Liver (tissue), 9 donors: Measurements from ENCODE around the gene FBXO7. TPM values are rescaled to one million over a fixed set of nuclear protein-coding genes. Genes with fewer than 3 reads are reported as not detected.

Source experiments
- DNase-seq: peaks from one replicate; pipeline ENCODE4 v3.0.0-alpha.2; 2017; ENCODE audit warnings: low spot score
- H3K27ac ChIP-seq, 2 donors: one replicate each; pipeline ENCODE4 v1.7.0; 2013; ENCODE audit warnings: inconsistent platforms in 2 of 2, low read length in 2 of 2, control low read depth in 1 of 2, low read depth in 1 of 2, mild to moderate bottlenecking in 1 of 2
- H3K27me3 ChIP-seq, 4 donors: one replicate each; pipeline versions ENCODE4 v1.6.1 to v1.7.0; 2013; ENCODE audit warnings: low read length in 3 of 4, inconsistent platforms in 1 of 4, mild to moderate bottlenecking in 1 of 4, moderate library complexity in 1 of 4; ENCODE audit not compliant: control insufficient read depth in 4 of 4, insufficient read depth in 4 of 4
- H3K36me3 ChIP-seq, 4 donors: one replicate each; pipeline versions ENCODE4 v1.6.1 to v1.7.0; 2013; ENCODE audit warnings: low read length in 3 of 4, mild to moderate bottlenecking in 3 of 4, low read depth in 1 of 4, moderate library complexity in 1 of 4; ENCODE audit not compliant: control insufficient read depth in 4 of 4, insufficient read depth in 3 of 4
- H3K4me1 ChIP-seq, 4 donors: one replicate each; pipeline versions ENCODE4 v1.6.1 to v1.7.0; 2013; ENCODE audit warnings: low read length in 3 of 4, mild to moderate bottlenecking in 3 of 4, moderate library complexity in 1 of 4; ENCODE audit not compliant: control insufficient read depth in 4 of 4, insufficient read depth in 4 of 4
- H3K4me3 ChIP-seq, 3 donors: one replicate each; pipeline versions ENCODE4 v1.6.1 to v1.7.0; 2013; ENCODE audit warnings: low read length in 3 of 3, control low read depth in 1 of 3, low read depth in 1 of 3, mild to moderate bottlenecking in 1 of 3
- H3K9ac ChIP-seq, 2 donors: one replicate each; pipeline ENCODE4 v1.7.0; 2013; ENCODE audit warnings: low read length in 2 of 2, mild to moderate bottlenecking in 2 of 2, moderate library complexity in 2 of 2, control low read depth in 1 of 2, low read depth in 1 of 2
- H3K9me3 ChIP-seq, 4 donors: one replicate each; pipeline versions ENCODE4 v1.6.1 to v1.7.0; 2013; ENCODE audit warnings: low read length in 3 of 4; ENCODE audit not compliant: control insufficient read depth in 4 of 4
- ATF3 ChIP-seq: IDR thresholded peaks from 2 replicates; pipeline ENCODE4 v1.6.1; 2016; ENCODE audit warnings: antibody characterized with exemption
- CTCF ChIP-seq: fragments of 150-350 bp; IDR thresholded peaks from 2 replicates; pipeline ENCODE4 v1.5.1; 2017; ENCODE audit warnings: improper control_type of control experiment, low read depth, low read length; ENCODE audit not compliant: missing input control
- EGR1 ChIP-seq, 2 donors: IDR thresholded peaks; 2 replicates each; pipeline ENCODE4 v1.6.1; 2016 to 2018; ENCODE audit warnings: antibody characterized with exemption in 2 of 2, low read depth in 2 of 2
- FOXA1 ChIP-seq: IDR thresholded peaks from 2 replicates; pipeline ENCODE4 v1.6.1; 2016; ENCODE audit warnings: antibody characterized with exemption
- FOXA2 ChIP-seq: IDR thresholded peaks from 2 replicates; pipeline ENCODE4 v1.6.1; 2016; ENCODE audit warnings: antibody characterized with exemption
- GABPA ChIP-seq, 2 donors: IDR thresholded peaks in 1 of 2; conservative IDR thresholded peaks in 1 of 2; 2 replicates each; pipeline ENCODE4 v1.6.1; 2016; ENCODE audit warnings: antibody characterized with exemption in 2 of 2, mild to moderate bottlenecking in 1 of 2, moderate library complexity in 1 of 2
- HNF4A ChIP-seq, 2 donors: conservative IDR thresholded peaks; 2 replicates each; pipeline ENCODE4 v1.6.1; 2016; ENCODE audit warnings: antibody characterized with exemption in 2 of 2, mild to moderate bottlenecking in 2 of 2
- HNF4G ChIP-seq: IDR thresholded peaks from 2 replicates; pipeline ENCODE4 v1.6.1; 2016; ENCODE audit warnings: antibody characterized with exemption
- JUND ChIP-seq, 2 donors: IDR thresholded peaks; 2 replicates each; pipeline ENCODE4 v1.6.1; 2016; ENCODE audit warnings: antibody characterized with exemption in 2 of 2
- MAX ChIP-seq: IDR thresholded peaks from 2 replicates; pipeline ENCODE4 v1.6.1; 2016; ENCODE audit warnings: antibody characterized with exemption
- NR2F2 ChIP-seq: IDR thresholded peaks from 2 replicates; pipeline ENCODE4 v1.6.1; 2016; ENCODE audit warnings: antibody characterized with exemption
- RAD21 ChIP-seq, 2 donors: IDR thresholded peaks; 2 replicates each; pipeline ENCODE4 v1.6.1; 2016; ENCODE audit warnings: antibody characterized with exemption in 2 of 2, mild to moderate bottlenecking in 2 of 2
- REST ChIP-seq: IDR thresholded peaks from 2 replicates; pipeline ENCODE4 v1.6.1; 2016; ENCODE audit warnings: antibody characterized with exemption, mild to moderate bottlenecking
- RXRA ChIP-seq, 2 donors: IDR thresholded peaks; 2 replicates each; pipeline ENCODE4 v1.6.1; 2017 to 2018; ENCODE audit warnings: antibody characterized with exemption in 2 of 2, mild to moderate bottlenecking in 1 of 2
- SP1 ChIP-seq: IDR thresholded peaks from 2 replicates; pipeline ENCODE4 v1.6.1; 2018; ENCODE audit warnings: antibody characterized with exemption, mild to moderate bottlenecking
- TAF1 ChIP-seq: conservative IDR thresholded peaks from 2 replicates; pipeline ENCODE4 v1.6.1; 2016; ENCODE audit warnings: antibody characterized with exemption, mild to moderate bottlenecking
- YY1 ChIP-seq: IDR thresholded peaks from 2 replicates; pipeline ENCODE4 v1.6.1; 2016; ENCODE audit warnings: antibody characterized with exemption, mild to moderate bottlenecking
- ZBTB33 ChIP-seq: IDR thresholded peaks from 2 replicates; pipeline ENCODE4 v1.6.1; 2016; ENCODE audit warnings: antibody characterized with exemption
- WGBS: extraction: QIAGEN DNeasy Blood & Tissue Kit; methylation state at CpG from one replicate; pipeline ENCODE4 v1.1.7; 2013; 5-methylcytosine and 5-hydroxymethylcytosine counted together
- polyA plus RNA-seq, 2 donors: library from polyadenylated mRNA; stranded (reverse) in 1 of 2; unstranded in 1 of 2; fragments of 200-250 nt in 1 of 2; fragments of >200 nt in 1 of 2; fragmentation: Nextera tagmentation in 1 of 2; extraction: Ambion mirVana in 1 of 2; gene quantifications; one replicate each; pipeline versions ENCODE4 v1.2.1 to v1.2.3, GENCODE V29; 2013 to 2015
- total RNA-seq, 2 donors: library from RNA; depleted of rRNA; stranded (reverse); fragments of >200 nt; gene quantifications; one replicate each; pipeline ENCODE4 v1.2.3, GENCODE V29; 2014
- donor health status: healthy.
- donor health status: healthy.
- donor health status: healthy.
- donor health status: healthy.
- donor health status: healthy.

The FBXO7 gene
- total and polyA plus RNA-seq, 4 donors = 37.9 to 179 (median 50.8) TPM

GRCh38 chr22:32501836-32502752 lies 27.5 kb downstream of the FBXO7 start:
- 65% methylated on average over 9 of the region's 9 CpGs for WGBS
- H3K4me1 ChIP-seq = no peaks in the 10 kb centered on the region
- no peaks in the 10 kb centered on the region for H3K9me3 ChIP-seq
- H3K36me3 ChIP-seq = peaks cover 3 to 20% (median 13%) of the 10 kb centered on the region in 4 donors
- no peak overlapping the region for H3K9ac ChIP-seq
- no peak overlapping the region for H3K27ac ChIP-seq
- no peak overlapping the region for H3K4me3 ChIP-seq
- H3K27me3 ChIP-seq = no peaks in the 10 kb centered on the region
- DNase-seq = no peak
- no peak for TF ChIP-seq FOXA2
- TF ChIP-seq EGR1 (IDR thresholded peaks at IDR 0.05; ENCODE audit: low read depth in 2 of 2) = no peak
- TF ChIP-seq HNF4G = no peak
- no peak for TF ChIP-seq NR2F2
- no peak for TF ChIP-seq HNF4A (conservative IDR thresholded peaks at IDR 0.05)
- TF ChIP-seq RAD21 (IDR thresholded peaks at IDR 0.05) = no peak
- no peak for TF ChIP-seq CTCF
- no peak for TF ChIP-seq ATF3
- TF ChIP-seq TAF1 = no peak
- TF ChIP-seq FOXA1 = no peak
- no peak for TF ChIP-seq JUND (IDR thresholded peaks at IDR 0.05)
- TF ChIP-seq MAX = no peak
- TF ChIP-seq SP1 = no peak
- TF ChIP-seq YY1 = no peak
- no peak for TF ChIP-seq RXRA (IDR thresholded peaks at IDR 0.05)
- no peak for TF ChIP-seq GABPA (IDR thresholded peaks at IDR 0.05 in 1 of 2, conservative IDR thresholded peaks at IDR 0.05 in 1 of 2)
- no peak for TF ChIP-seq REST
- TF ChIP-seq ZBTB33 = no peak
